Activated T-cell treated with anti-CD3 and anti-CD28 coated beads, Interleukin-2, amount 50 U/mL, for 72 hours (primary cell): ENCODE data around the gene DAZ1. TPM values are rescaled to one million over a fixed set of nuclear protein-coding genes. Genes with fewer than 3 reads are reported as not detected.
"Not testable (repeated sequence)": the region's sequence is repeated elsewhere in the genome, so short reads cannot be mapped to it uniquely, and the experiment has no call there.

ENCODE experiments used
- ATAC-seq, 2 donors: fragments of 150-1000 bp; cut with Tn5 transposase; replicated peaks in 1 of 2; 2 replicates each; pipeline ENCODE4 v1.10.0; 2021; ENCODE audit warnings: moderate library complexity in 2 of 2, mild to moderate bottlenecking in 1 of 2
- DNase-seq, 2 donors: peaks; one replicate each; pipeline ENCODE4 v3.0.0; 2021 to 2022; ENCODE audit warnings: mixed read lengths in 1 of 2
- H3K27ac Mint-ChIP-seq: one replicate; pipeline ENCODE4 v1.8.0; 2022; ENCODE audit warnings: mild to moderate bottlenecking, moderate library complexity, mixed read lengths
- H3K27me3 Mint-ChIP-seq: one replicate; pipeline ENCODE4 v1.8.0; 2022; ENCODE audit warnings: low read depth, mixed read lengths
- H3K36me3 Mint-ChIP-seq, 2 donors: one replicate each; pipeline ENCODE4 v1.8.0; 2022; ENCODE audit warnings: mixed read lengths in 2 of 2, mild to moderate bottlenecking in 1 of 2; ENCODE audit not compliant: insufficient read depth in 2 of 2
- H3K4me1 Mint-ChIP-seq: one replicate; pipeline ENCODE4 v1.8.0; 2022; ENCODE audit warnings: low read depth, mixed read lengths
- H3K4me3 Mint-ChIP-seq, 2 donors: one replicate each; pipeline ENCODE4 v1.8.0; 2022; ENCODE audit warnings: mild to moderate bottlenecking in 2 of 2, mixed read lengths in 2 of 2, moderate library complexity in 2 of 2
- H3K9me3 Mint-ChIP-seq, 2 donors: one replicate each; pipeline ENCODE4 v1.8.0; 2022; ENCODE audit warnings: mixed read lengths in 2 of 2
- total RNA-seq, 2 donors: library from RNA; stranded (reverse); gene quantifications; one replicate each; pipeline ENCODE4 v1.2.3, GENCODE V29; 2022

The DAZ1 gene
- not detected for total RNA-seq

GRCh38 chrY:23198908-23199307 is at the start of gene DAZ1:
Gene DAZ1 (minus strand): TSS chrY:23199008. CDS start chrY:23198800, 208 bp downstream.
- not testable (repeated sequence) for ATAC-seq

GRCh38 chrY:23219233-23219632 is 20.4 kb upstream of the DAZ1 start, which contains the start of gene DAZ2:
Gene DAZ2 (plus strand): TSS chrY:23219533. CDS start chrY:23219741, 208 bp downstream.
- DNase-seq, H3K4me1 Mint-ChIP-seq, ATAC-seq, H3K9me3 Mint-ChIP-seq, H3K27me3 Mint-ChIP-seq, H3K27ac Mint-ChIP-seq, H3K4me3 Mint-ChIP-seq, H3K36me3 Mint-ChIP-seq: not testable (repeated sequence)

More at GRCh38 chrY:23198908-23199307, at the start of gene DAZ1:
- H3K27ac Mint-ChIP-seq, H3K27me3 Mint-ChIP-seq, H3K9me3 Mint-ChIP-seq, H3K36me3 Mint-ChIP-seq, H3K4me1 Mint-ChIP-seq, H3K4me3 Mint-ChIP-seq, DNase-seq: not testable (repeated sequence)

GRCh38 chrY:23210681-23211080 is 11.9 kb upstream of the DAZ1 start:
- ATAC-seq, H3K9me3 Mint-ChIP-seq: not testable (repeated sequence)

GRCh38 chrY:23209802-23210495 is 11.1 kb upstream of the DAZ1 start:
- H3K4me1 Mint-ChIP-seq, H3K9me3 Mint-ChIP-seq, ATAC-seq, H3K36me3 Mint-ChIP-seq, DNase-seq, H3K4me3 Mint-ChIP-seq, H3K27ac Mint-ChIP-seq, H3K27me3 Mint-ChIP-seq: not testable (repeated sequence)

More at GRCh38 chrY:23210681-23211080, 11.9 kb upstream of the DAZ1 start:
- H3K36me3 Mint-ChIP-seq, H3K27ac Mint-ChIP-seq, H3K4me1 Mint-ChIP-seq, H3K27me3 Mint-ChIP-seq, H3K4me3 Mint-ChIP-seq, DNase-seq: not testable (repeated sequence)

GRCh38 chrY:23207455-23207854 is 8.6 kb upstream of the DAZ1 start:
- H3K36me3 Mint-ChIP-seq, H3K27ac Mint-ChIP-seq, H3K4me1 Mint-ChIP-seq, ATAC-seq, H3K9me3 Mint-ChIP-seq, H3K27me3 Mint-ChIP-seq, DNase-seq, H3K4me3 Mint-ChIP-seq: not testable (repeated sequence)

Other genes starting within 250 kb of the DAZ1 start
- gene BPY2, start 214.7 kb downstream of the DAZ1 start, total RNA-seq: not detected
- not detected for gene DAZ2, start 20.5 kb upstream of the DAZ1 start, total RNA-seq